ENCODE data around the gene CDH12. TPM values are rescaled to one million over a fixed set of nuclear protein-coding genes. Genes with fewer than 3 reads are reported as not detected.

The CDH12 gene
- total RNA-seq, 4 donors from 2014 or later: not detected

- intact Hi-C loops (cut with DNase I): no loop called here
- Histone ChIP-seq H3K4me1 (no peaks in the 10 kb centered on the region), H3K36me3 (no peaks in the 10 kb centered on the region), H3K4me3 (no peak overlapping the region), H3K27me3 (no peaks in the 10 kb centered on the region), H3K27ac (replicated peaks in 1 of 4) (no peak overlapping the region), H3K9me3 (no peaks in the 10 kb centered on the region)
- TF ChIP-seq CTCF (IDR thresholded peaks at IDR 0.05) (no peak), POLR2A (IDR thresholded peaks at IDR 0.05; ENCODE audit: low read depth) (no peak), POLR2AphosphoS5 (IDR thresholded peaks at IDR 0.05) (no peak), EP300 (IDR thresholded peaks at IDR 0.05) (no peak)
- WGBS: 71% methylated on average over 1 of the region's 1 CpG
- DNase-seq (ENCODE audit: extremely low spot score): no peak
Measured at GRCh38 chr5:21844960-21845359, 1008.2 kb downstream of the CDH12 start.

GRCh38 chr5:21834863-21835262, 1018.3 kb downstream of the CDH12 start:
- no peak for TF ChIP-seq POLR2A (IDR thresholded peaks at IDR 0.05; ENCODE audit: low read depth)
- TF ChIP-seq CTCF (IDR thresholded peaks at IDR 0.05): no peak
- TF ChIP-seq POLR2AphosphoS5 (IDR thresholded peaks at IDR 0.05): no peak
- no peak for TF ChIP-seq EP300 (IDR thresholded peaks at IDR 0.05)
- no peaks in the 10 kb centered on the region for H3K27me3 ChIP-seq
- no peak overlapping the region for H3K4me3 ChIP-seq
- DNase-seq (ENCODE audit: extremely low spot score): no peak
- no peaks in the 10 kb centered on the region for H3K36me3 ChIP-seq
- H3K27ac ChIP-seq (replicated peaks in 1 of 4): no peak overlapping the region
- H3K4me1 ChIP-seq: no peaks in the 10 kb centered on the region
- intact Hi-C loops (cut with DNase I): no loop called here
- no peaks in the 10 kb centered on the region for H3K9me3 ChIP-seq

GRCh38 chr5:21831145-21831787, 1021.9 kb downstream of the CDH12 start:
- Histone ChIP-seq H3K9me3 (no peaks in the 10 kb centered on the region), H3K4me3 (no peak overlapping the region), H3K4me1 (no peaks in the 10 kb centered on the region), H3K36me3 (no peaks in the 10 kb centered on the region), H3K27ac (replicated peaks in 1 of 4) (no peak overlapping the region), H3K27me3 (no peaks in the 10 kb centered on the region)
- 85% methylated on average over 6 of the region's 6 CpGs for WGBS
- TF ChIP-seq CTCF (IDR thresholded peaks at IDR 0.05) (no peak), POLR2A (IDR thresholded peaks at IDR 0.05; ENCODE audit: low read depth) (no peak), POLR2AphosphoS5 (IDR thresholded peaks at IDR 0.05) (no peak), EP300 (IDR thresholded peaks at IDR 0.05) (no peak)
- intact Hi-C loops (cut with DNase I): no loop called here
- no peak for DNase-seq (ENCODE audit: extremely low spot score)

- intact Hi-C loops (cut with DNase I): no loop called here
- TF ChIP-seq EP300 (IDR thresholded peaks at IDR 0.05): no peak
- TF ChIP-seq POLR2A (IDR thresholded peaks at IDR 0.05; ENCODE audit: low read depth): no peak
- TF ChIP-seq POLR2AphosphoS5 (IDR thresholded peaks at IDR 0.05): no peak
- TF ChIP-seq CTCF (IDR thresholded peaks at IDR 0.05): no peak
- H3K27me3 ChIP-seq: no peaks in the 10 kb centered on the region
- H3K4me3 ChIP-seq: no peak overlapping the region
- DNase-seq (ENCODE audit: extremely low spot score): no peak
- no peaks in the 10 kb centered on the region for H3K4me1 ChIP-seq
- no peaks in the 10 kb centered on the region for H3K9me3 ChIP-seq
- no peak overlapping the region for H3K27ac ChIP-seq (replicated peaks in 1 of 4)
- WGBS: 74% methylated on average over 1 of the region's 1 CpG
- no peaks in the 10 kb centered on the region for H3K36me3 ChIP-seq
Measured at GRCh38 chr5:21826884-21827283, 1026.3 kb downstream of the CDH12 start.

- H3K4me3 ChIP-seq: no peak overlapping the region
Measured at GRCh38 chr5:21823588-21823987, 1029.6 kb downstream of the CDH12 start.

More at GRCh38 chr5:21823588-21823987, 1029.6 kb downstream of the CDH12 start:
- H3K27ac ChIP-seq (replicated peaks in 1 of 4): no peak overlapping the region
- no peak for DNase-seq (ENCODE audit: extremely low spot score)
- WGBS: 68% methylated on average over 1 of the region's 1 CpG
- intact Hi-C loops (cut with DNase I): no loop called here
- no peaks in the 10 kb centered on the region for H3K4me1 ChIP-seq
- no peaks in the 10 kb centered on the region for H3K36me3 ChIP-seq
- H3K27me3 ChIP-seq: no peaks in the 10 kb centered on the region
- H3K9me3 ChIP-seq: no peaks in the 10 kb centered on the region
- no peak for TF ChIP-seq EP300 (IDR thresholded peaks at IDR 0.05)
